HEK293 (cell line): ENCODE results near the gene IDH3B.

Experiments used
- CTCF ChIA-PET: fragments of 350-600 bp; formaldehyde crosslinking; extraction: SDS; loops from one replicate; lab custom pipeline; 2021; ENCODE audit warnings: antibody characterized with exemption; lab: Yijun Ruan, JAX
- POLR2A ChIA-PET: fragments of 300-600 bp; formaldehyde crosslinking; extraction: SDS; loops from one replicate; lab custom pipeline; 2020; ENCODE audit warnings: antibody characterized with exemption, inconsistent platforms; lab: Yijun Ruan, JAX
- H3K27ac ChIP-seq: fragments of 200-500 bp; sonication (Bioruptor generic); 2 replicates; pipeline ENCODE4 v1.5.1; 2014; ENCODE audit warnings: low read depth, low read length, control low read depth, inconsistent platforms; ENCODE audit errors: extremely low read depth
- H3K36me3 ChIP-seq, 2 experiments: fragments of 200-500 bp in 1 of 2; sonication (Bioruptor generic) in 1 of 2; 1 replicate in 1 of 2; 2 replicates in 1 of 2; pipeline ENCODE4 v1.5.1; 2014 to 2017; ENCODE audit warnings: inconsistent platforms in 2 of 2, low read length in 2 of 2; ENCODE audit not compliant: control insufficient read depth in 2 of 2, insufficient read depth in 1 of 2
- H3K4me1 ChIP-seq: fragments of 200-500 bp; sonication (Bioruptor generic); 2 replicates; pipeline ENCODE4 v1.5.1; 2014; ENCODE audit warnings: mild to moderate bottlenecking, low read length, inconsistent platforms; ENCODE audit not compliant: control insufficient read depth, insufficient read depth
- H3K4me3 ChIP-seq: 2 replicates; pipeline ENCODE4 v1.5.1; 2011; ENCODE audit warnings: low read depth, mild to moderate bottlenecking, control low read depth, low read length, moderate library complexity
- H3K9me3 ChIP-seq: fragments of 200-500 bp; sonication (Bioruptor generic); 2 replicates; pipeline ENCODE4 v1.5.1; 2014; ENCODE audit warnings: low read depth, low read length, inconsistent platforms; ENCODE audit not compliant: control insufficient read depth, insufficient read depth
- REPIN1 ChIP-seq: fragments of 450-650 bp; formaldehyde crosslinking; IDR thresholded peaks from 2 replicates; pipeline ENCODE4 v1.5.1; 2017; ENCODE audit warnings: missing biosample characterization, missing genetic modification characterization, low read depth
- YY2 ChIP-seq: fragments of 450-650 bp; formaldehyde crosslinking; IDR thresholded peaks from 2 replicates; pipeline ENCODE4 v1.5.1; 2016; ENCODE audit warnings: missing biosample characterization, missing genetic modification characterization
- ZNF112 ChIP-seq: fragments of 450-650 bp; formaldehyde crosslinking; IDR thresholded peaks from 2 replicates; pipeline ENCODE4 v1.5.0; 2017; ENCODE audit warnings: missing biosample characterization, missing genetic modification characterization
- ZNF138 ChIP-seq: fragments of 450-650 bp; formaldehyde crosslinking; IDR thresholded peaks from 2 replicates; pipeline ENCODE4 v1.5.1; 2016; ENCODE audit warnings: missing biosample characterization, missing genetic modification characterization, borderline replicate concordance
- ZNF155 ChIP-seq: fragments of 450-650 bp; formaldehyde crosslinking; IDR thresholded peaks from 2 replicates; pipeline ENCODE4 v1.5.1; 2016; ENCODE audit warnings: missing biosample characterization, missing genetic modification characterization
- ZNF175 ChIP-seq: fragments of 450-650 bp; formaldehyde crosslinking; IDR thresholded peaks from 2 replicates; pipeline ENCODE4 v1.5.1; 2016; ENCODE audit warnings: missing biosample characterization, missing genetic modification characterization
- ZNF473 ChIP-seq: fragments of 450-650 bp; formaldehyde crosslinking; IDR thresholded peaks from 2 replicates; pipeline ENCODE4 v1.5.1; 2017; ENCODE audit warnings: missing biosample characterization, missing genetic modification characterization
- ZNF510 ChIP-seq: fragments of 450-650 bp; formaldehyde crosslinking; IDR thresholded peaks from 2 replicates; pipeline ENCODE4 v1.5.1; 2018; ENCODE audit warnings: mild to moderate bottlenecking, missing genetic modification characterization, missing biosample characterization; ENCODE audit not compliant: insufficient replicate concordance
- ZNF624 ChIP-seq: fragments of 450-650 bp; formaldehyde crosslinking; IDR thresholded peaks from 2 replicates; pipeline ENCODE4 v1.5.1; 2017; ENCODE audit warnings: missing biosample characterization, missing genetic modification characterization
- ZNF626 ChIP-seq: fragments of 450-650 bp; sonication (Bioruptor Pico); formaldehyde crosslinking; IDR thresholded peaks from 2 replicates; pipeline ENCODE4 v1.5.1; 2018; ENCODE audit warnings: missing biosample characterization, missing genetic modification characterization, inconsistent platforms
- ZNF658 ChIP-seq: fragments of 450-650 bp; formaldehyde crosslinking; IDR thresholded peaks from 2 replicates; pipeline ENCODE4; 2016; ENCODE audit warnings: missing biosample characterization, missing genetic modification characterization
- TF ChIP-seq, protein P1 (sequence below): fragments of 450-650 bp; formaldehyde crosslinking; IDR thresholded peaks from 2 replicates; pipeline ENCODE4 v1.5.1; 2016; ENCODE audit warnings: missing biosample characterization, missing genetic modification characterization
- TF ChIP-seq, protein P2 (sequence below): fragments of 450-650 bp; formaldehyde crosslinking; IDR thresholded peaks from 2 replicates; pipeline ENCODE4 v1.5.1; 2016; ENCODE audit warnings: missing biosample characterization, missing genetic modification characterization, borderline replicate concordance
- TF ChIP-seq, protein P3 (sequence below): fragments of 450-650 bp; formaldehyde crosslinking; IDR thresholded peaks from 2 replicates; pipeline ENCODE4 v1.5.1; 2016; ENCODE audit warnings: missing biosample characterization, missing genetic modification characterization

The IDH3B gene

DNA sequence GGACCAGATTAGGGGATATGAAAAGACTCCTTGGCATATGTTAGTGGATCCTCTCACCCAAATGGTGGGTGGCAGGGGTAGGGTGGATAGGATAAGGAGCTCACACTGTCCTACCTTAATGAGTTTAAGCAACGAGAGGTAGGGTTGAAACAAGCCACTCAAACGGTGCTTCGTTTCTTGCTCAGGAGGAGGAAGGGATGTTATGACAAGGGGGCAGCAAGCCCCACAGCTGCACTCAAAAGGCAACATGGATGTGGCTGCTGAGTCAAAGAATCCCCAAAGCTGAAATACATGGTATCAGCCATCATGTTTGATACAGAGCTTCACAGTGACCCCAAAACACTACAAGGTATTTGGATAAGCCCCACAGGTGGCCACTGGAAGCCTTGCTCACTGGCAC lies 8.4 kb upstream of the IDH3B start:
- no peak overlapping the region for H3K4me3 ChIP-seq
- POLR2A ChIA-PET, result interaction anchor here (13.4 kb wide), 1 partner anchor 19 kb away, joined by 133 read pairs; the partner anchor contains the start of gene NOP56
- no peak overlapping the region for H3K27ac ChIP-seq
- TF ChIP-seq ZNF175 (tag by site-specific recombination) (no peak), ZNF473 (tag by site-specific recombination) (no peak), YY2 (tag by site-specific recombination) (no peak), ZNF624 (tag by site-specific recombination) (no peak), ZNF658 (tag by site-specific recombination) (no peak), ZNF510 (tag by site-specific recombination) (no peak), ZNF112 (tag by site-specific recombination) (no peak), ZNF138 (tag by site-specific recombination) (no peak), ZNF626 (tag by site-specific recombination) (no peak), REPIN1 (tag by site-specific recombination) (no peak)
- TF ChIP-seq, protein P1, sequence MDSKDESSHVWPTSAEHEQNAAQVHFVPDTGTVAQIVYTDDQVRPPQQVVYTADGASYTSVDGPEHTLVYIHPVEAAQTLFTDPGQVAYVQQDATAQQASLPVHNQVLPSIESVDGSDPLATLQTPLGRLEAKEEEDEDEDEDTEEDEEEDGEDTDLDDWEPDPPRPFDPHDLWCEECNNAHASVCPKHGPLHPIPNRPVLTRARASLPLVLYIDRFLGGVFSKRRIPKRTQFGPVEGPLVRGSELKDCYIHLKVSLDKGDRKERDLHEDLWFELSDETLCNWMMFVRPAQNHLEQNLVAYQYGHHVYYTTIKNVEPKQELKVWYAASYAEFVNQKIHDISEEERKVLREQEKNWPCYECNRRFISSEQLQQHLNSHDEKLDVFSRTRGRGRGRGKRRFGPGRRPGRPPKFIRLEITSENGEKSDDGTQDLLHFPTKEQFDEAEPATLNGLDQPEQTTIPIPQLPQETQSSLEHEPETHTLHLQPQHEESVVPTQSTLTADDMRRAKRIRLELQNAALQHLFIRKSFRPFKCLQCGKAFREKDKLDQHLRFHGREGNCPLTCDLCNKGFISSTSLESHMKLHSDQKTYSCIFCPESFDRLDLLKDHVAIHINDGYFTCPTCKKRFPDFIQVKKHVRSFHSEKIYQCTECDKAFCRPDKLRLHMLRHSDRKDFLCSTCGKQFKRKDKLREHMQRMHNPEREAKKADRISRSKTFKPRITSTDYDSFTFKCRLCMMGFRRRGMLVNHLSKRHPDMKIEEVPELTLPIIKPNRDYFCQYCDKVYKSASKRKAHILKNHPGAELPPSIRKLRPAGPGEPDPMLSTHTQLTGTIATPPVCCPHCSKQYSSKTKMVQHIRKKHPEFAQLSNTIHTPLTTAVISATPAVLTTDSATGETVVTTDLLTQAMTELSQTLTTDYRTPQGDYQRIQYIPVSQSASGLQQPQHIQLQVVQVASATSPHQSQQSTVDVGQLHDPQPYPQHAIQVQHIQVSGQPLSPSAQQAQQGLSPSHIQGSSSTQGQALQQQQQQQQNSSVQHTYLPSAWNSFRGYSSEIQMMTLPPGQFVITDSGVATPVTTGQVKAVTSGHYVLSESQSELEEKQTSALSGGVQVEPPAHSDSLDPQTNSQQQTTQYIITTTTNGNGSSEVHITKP (tag by site-specific recombination), result no peak
- TF ChIP-seq, protein P2, sequence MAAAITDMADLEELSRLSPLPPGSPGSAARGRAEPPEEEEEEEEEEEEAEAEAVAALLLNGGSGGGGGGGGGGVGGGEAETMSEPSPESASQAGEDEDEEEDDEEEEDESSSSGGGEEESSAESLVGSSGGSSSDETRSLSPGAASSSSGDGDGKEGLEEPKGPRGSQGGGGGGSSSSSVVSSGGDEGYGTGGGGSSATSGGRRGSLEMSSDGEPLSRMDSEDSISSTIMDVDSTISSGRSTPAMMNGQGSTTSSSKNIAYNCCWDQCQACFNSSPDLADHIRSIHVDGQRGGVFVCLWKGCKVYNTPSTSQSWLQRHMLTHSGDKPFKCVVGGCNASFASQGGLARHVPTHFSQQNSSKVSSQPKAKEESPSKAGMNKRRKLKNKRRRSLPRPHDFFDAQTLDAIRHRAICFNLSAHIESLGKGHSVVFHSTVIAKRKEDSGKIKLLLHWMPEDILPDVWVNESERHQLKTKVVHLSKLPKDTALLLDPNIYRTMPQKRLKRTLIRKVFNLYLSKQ (tag by site-specific recombination), result no peak
- TF ChIP-seq, all 188 proteins: peak for 0
- CTCF ChIA-PET, result interaction anchor here (0.6 to 1.5 kb wide), 10 partner anchors 8 to 1267 kb away, joined by 3 to 6 read pairs (median 3); partner anchors contain the start of gene IDH3B
- Histone ChIP-seq H3K4me1 (no peaks in the 10 kb centered on the region), H3K36me3 (no peaks in the 10 kb centered on the region), H3K9me3 (no peaks in the 10 kb centered on the region)

DNA sequence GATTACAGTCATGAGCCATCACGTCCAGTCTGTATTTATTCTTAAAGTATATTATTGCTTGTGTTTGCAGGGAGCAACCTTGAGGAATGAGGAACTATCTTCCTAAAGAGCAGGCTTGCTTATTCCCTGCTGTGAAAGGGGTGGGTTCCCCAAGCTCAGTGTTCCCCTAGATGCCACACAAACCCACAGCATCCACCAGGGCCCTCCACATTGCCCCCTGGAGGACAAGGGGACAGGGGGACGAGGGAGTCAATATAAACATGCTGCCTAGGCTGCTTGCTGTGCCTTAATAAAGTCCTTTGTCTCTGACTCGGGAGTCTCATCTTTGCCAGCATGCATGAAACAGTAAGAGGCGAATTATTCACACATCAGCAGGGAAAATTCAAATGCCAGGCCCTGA lies 8.0 kb upstream of the IDH3B start:
- CTCF ChIA-PET, result interaction anchor here (0.6 to 1.5 kb wide), 9 partner anchors 8 to 586 kb away, joined by 3 to 4 read pairs (median 3); partner anchors contain the start of gene IDH3B

More for the DNA sequence above, 8.0 kb upstream of the IDH3B start:
- Histone ChIP-seq H3K27ac (no peak overlapping the region), H3K9me3 (no peaks in the 10 kb centered on the region), H3K4me3 (no peak overlapping the region), H3K36me3 (no peaks in the 10 kb centered on the region), H3K4me1 (no peaks in the 10 kb centered on the region)
- POLR2A ChIA-PET, result interaction anchor here (13.4 kb wide), 1 partner anchor 18 kb away, joined by 133 read pairs; the partner anchor contains the start of gene NOP56
- no peak for TF ChIP-seq ZNF155 (tag by site-specific recombination)
- TF ChIP-seq, protein P3, sequence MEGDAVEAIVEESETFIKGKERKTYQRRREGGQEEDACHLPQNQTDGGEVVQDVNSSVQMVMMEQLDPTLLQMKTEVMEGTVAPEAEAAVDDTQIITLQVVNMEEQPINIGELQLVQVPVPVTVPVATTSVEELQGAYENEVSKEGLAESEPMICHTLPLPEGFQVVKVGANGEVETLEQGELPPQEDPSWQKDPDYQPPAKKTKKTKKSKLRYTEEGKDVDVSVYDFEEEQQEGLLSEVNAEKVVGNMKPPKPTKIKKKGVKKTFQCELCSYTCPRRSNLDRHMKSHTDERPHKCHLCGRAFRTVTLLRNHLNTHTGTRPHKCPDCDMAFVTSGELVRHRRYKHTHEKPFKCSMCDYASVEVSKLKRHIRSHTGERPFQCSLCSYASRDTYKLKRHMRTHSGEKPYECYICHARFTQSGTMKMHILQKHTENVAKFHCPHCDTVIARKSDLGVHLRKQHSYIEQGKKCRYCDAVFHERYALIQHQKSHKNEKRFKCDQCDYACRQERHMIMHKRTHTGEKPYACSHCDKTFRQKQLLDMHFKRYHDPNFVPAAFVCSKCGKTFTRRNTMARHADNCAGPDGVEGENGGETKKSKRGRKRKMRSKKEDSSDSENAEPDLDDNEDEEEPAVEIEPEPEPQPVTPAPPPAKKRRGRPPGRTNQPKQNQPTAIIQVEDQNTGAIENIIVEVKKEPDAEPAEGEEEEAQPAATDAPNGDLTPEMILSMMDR (tag by site-specific recombination), result peak; percentile 50; the same call in 1 of the 2 replicates
